GM19455 (cell line): Measurements from ENCODE around the gene FBN1.

ENCODE experiments used
- ATAC-seq: cut with Tn5 transposase; IDR thresholded peaks from one replicate; pipeline ENCODE4 v1.9.1; 2021; ENCODE audit not compliant: unreplicated experiment

FBN1 gene

DNA sequence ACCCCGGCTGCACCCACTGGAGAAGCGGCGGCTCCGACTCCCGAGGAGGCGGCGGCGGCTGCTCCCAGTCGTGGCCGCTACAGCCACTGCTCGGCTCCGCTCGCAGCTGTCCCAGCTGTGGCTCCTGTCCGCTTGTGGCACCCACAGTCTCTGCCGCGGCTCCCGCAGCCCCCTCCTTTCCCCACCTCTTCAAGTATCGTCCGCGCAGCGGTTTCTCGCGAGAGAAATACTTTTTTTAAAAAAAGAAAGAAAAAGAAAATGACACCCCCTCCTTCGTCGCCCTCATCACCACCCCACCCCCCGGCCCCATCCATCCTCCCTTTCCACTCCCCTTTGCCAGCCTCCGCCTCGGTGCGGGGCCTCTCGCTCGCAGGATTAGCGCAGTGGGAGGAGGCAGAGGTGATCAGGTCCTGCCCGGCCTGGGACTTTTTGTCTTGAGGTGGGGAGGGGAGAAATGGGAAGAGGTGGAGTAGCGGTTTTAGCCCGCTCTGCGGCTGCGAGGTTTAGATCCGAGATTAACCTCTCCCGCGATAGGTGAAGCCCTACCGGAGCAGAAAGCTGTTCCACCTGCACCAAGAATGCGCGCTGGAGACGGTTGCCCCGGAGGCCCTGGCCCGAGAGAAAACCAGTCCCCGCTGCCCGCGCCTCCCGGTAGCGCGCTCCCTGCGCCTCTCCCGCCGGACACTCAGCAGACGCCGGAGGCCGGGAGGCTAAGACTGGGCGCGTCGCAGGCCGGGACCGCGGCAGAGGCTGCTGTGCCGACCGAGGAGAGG is at the start of gene FBN1:
TSS of gene FBN1 (minus strand) at position 152 of the 773 bp plus-strand sequence. CDS start 940 bp downstream, outside the sequence.
- peak; percentile 64 for ATAC-seq

- no peak for ATAC-seq
Observed at GRCh38 chr15:48693484-48693883, 48.0 kb upstream of the FBN1 start.

DNA sequence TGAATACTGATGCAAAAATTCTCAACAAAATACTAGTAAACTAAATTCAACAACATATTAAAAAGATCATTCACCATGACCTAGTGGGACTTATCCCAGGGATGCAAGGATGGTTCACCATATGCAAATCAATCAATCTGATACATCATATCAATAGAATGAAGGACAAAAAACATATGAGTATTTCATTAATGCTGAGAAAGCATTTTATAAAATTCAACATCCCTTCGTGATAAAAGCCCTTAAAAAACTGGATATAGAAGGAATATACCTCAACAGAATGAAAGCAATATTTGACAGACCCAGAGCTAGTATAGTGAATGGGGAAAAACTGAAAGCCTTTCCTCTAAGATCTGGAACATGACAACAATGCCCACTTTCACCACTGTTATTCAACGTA is 43.0 kb upstream of the FBN1 start:
- ATAC-seq: no peak

- no peak for ATAC-seq
Observed at GRCh38 chr15:48683991-48684765, 38.7 kb upstream of the FBN1 start.

- no peak for ATAC-seq
Observed at GRCh38 chr15:48682942-48683651, 37.6 kb upstream of the FBN1 start.

DNA sequence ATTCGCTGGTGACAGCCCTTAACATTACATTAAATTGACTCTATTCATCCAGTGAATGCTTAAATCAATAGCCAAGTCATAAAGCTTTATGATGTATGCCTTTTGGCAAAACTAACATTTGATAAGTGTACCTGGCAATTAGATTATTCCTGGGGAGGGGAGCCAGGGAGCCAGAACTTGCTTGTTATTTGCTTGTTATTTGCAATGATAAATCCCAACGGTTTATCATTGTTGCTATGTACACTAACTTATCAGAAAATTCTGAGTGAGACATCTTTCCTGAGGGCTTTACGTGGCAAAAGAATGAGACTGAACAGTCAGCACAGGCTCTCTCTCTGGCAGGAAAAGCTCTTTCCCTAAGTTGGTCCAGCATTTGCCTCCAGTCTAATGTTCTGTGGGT is 35.8 kb upstream of the FBN1 start:
- ATAC-seq: no peak

DNA sequence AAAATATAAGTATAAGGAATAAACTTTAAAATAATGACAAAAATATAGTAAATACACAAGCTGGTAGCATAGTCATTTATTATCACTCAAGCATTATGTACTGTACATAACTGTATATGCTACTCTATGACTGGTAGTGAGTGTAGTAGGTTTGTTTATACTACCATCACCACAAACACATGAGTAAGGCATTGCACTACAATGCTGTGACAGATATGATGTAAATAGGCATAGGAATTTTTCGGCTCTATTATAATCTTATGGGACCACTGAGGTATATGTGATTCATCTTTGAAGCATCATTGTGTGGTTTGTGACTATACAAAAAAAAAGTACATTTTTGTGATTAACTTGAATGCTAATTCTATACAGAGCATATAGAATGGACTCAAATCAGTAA is 35.3 kb upstream of the FBN1 start:
- ATAC-seq: no peak

DNA sequence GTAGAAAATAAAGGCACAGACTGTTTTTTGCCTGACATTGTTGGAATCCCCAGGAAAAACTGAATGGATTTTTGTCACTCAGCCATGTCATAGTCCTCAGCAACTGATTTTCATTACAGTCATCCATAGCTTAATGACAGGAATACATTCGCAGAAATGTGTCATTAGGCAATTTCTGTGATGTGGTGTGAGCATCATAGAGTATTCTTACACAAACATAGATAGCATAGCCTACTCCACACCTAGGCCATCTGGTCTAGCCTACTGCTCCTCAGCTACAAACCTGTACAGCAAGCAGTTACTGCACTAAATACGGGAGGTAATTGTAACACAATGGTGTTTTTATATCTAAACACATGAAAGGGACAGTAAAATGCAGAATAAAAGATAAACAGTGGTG is 34.4 kb upstream of the FBN1 start:
- ATAC-seq: no peak

DNA sequence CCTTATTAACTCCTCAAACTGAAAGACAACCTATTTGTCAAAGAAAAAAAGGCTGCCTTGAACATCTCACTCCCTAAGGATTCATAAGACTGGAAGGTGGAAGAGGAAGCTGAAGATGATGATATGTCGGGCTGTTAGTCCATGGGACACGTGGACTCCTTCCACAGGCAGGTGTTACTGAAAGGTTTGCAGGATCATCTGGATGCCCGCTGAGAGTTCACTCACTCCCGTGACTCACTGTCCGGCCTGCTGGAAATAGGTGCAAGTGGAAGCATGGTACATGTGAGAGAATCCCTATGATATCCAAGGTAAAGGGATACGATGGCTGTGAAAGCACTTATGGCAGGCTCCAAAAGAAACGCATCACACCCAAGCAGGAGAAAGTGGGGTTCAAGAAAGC is 33.3 kb upstream of the FBN1 start:
- no peak for ATAC-seq

- no peak for ATAC-seq
Observed at GRCh38 chr15:48677821-48678220, 32.3 kb upstream of the FBN1 start.

DNA sequence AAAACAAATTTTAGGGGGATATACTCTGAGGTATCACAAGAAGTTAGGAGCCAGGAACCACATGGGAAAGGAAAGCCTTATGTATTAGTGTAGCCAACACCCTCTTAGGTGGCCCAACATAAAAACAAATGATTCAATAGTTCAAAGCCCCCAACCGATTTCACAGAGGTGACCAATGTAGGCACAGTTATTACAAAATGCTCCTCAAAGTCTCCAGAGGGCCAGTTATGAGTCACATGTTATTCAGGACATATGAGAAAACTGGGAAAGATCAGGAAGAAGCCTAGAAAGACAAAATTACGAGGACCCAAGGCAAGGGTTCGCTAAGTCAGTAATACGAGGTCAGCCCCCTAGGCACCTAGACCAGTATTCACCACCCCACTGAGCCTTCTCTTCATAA is 29.9 kb upstream of the FBN1 start:
- no peak for ATAC-seq

GRCh38 chr15:48674876-48675275 is 29.4 kb upstream of the FBN1 start:
- ATAC-seq: no peak

GRCh38 chr15:48672206-48672605 is 26.7 kb upstream of the FBN1 start:
- no peak for ATAC-seq

DNA sequence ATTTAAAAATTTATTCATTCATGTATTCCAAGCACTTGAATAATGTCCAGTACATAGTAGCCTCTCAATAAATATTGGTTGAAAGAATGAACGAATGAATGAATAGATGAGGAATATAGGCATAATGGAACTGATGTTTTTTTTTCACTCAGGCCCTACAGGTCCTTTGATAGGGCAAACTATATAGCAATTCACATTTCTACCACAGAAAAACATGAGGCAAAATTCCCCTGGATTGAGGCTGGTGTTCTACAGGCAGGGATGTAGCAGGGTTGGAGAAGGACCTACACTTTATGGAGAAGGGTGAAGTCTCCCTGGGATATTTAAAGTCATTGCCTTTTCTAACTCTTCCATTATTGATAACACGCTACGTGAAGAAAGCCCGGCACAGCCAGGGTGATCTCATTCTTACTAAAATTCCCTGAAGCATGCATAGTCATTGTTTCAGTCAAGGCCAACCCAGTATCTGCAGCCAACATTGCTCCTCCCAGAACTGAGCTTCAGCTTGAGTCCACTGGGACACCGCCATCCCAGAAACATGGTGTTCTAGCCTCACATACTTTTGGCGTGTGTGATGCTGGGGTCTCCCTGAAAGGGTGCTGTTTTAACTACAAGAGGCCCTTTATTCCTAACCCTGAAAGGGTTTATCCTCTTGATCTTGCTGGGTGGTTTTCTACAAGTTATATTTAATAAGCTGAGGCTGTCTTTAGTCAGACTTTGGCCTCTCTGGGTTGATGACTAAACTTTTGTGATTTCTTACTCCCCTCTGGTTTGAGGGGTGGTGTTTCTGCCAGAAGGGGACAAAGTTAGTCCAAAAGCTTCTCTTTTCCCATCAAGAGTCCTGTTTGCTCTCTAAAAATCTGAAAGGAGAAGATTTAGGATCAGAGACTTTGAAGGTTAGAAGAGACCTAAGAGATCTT is 25.9 kb upstream of the FBN1 start:
- no peak for ATAC-seq

GRCh38 chr15:48667701-48668100 is 22.2 kb upstream of the FBN1 start:
- no peak for ATAC-seq

GRCh38 chr15:48664436-48664835 is 18.9 kb upstream of the FBN1 start:
- ATAC-seq: no peak

GRCh38 chr15:48657950-48658591 is 12.6 kb upstream of the FBN1 start:
- no peak for ATAC-seq

DNA sequence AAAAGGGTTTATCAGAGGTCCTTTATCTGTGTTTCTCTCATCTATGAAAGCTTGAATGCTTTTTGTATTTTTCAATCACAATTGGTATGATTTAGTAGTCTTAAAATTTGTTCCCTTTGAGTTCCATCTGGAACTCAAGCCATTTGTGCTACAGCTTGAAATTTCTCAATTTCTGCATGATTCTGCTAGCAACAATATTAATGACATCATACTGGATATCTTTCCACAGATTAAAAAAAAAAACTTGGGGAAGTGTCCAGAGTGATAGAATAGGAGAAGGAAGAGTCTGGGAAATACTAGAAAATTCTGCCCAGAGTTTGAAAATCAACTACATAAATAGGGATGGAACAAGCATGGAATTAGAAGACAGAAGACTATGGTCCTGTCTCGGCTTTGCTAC is 9.3 kb upstream of the FBN1 start:
- no peak for ATAC-seq

DNA sequence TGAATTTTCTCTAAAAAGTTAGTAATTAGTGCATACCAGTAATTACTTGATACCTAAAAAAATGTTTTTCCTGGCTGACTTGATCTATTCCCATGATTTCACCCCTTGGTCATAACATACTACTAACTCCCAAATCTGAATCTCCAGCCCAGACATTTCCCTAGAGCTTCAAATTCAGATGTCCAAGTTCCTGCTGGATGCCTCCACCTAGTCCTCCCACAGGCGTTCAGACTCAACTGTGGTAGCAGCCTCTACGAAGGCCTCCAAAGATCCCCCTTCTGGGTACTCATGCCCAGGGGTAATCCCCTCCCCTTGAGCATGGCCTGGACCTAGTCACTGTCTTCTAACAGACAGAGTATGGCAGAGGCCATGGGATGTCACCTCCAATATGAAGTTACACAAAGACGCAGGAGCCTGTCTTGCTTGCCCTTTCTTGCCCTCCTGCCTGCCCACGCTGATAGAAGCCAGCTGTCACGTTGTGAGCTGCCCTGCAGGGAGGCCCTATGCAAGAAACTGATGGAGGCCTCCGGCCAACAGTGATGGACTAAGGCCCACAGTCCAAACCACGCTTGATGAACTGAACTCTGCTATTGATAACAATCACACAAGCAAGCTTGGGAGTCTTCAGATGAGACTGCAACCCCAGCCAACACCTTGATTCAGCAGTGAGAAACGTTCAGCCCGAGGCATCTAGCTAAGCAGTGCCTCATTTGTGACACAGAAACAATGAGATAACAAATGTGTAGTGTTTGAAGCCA is 8.6 kb upstream of the FBN1 start:
- ATAC-seq: no peak

DNA sequence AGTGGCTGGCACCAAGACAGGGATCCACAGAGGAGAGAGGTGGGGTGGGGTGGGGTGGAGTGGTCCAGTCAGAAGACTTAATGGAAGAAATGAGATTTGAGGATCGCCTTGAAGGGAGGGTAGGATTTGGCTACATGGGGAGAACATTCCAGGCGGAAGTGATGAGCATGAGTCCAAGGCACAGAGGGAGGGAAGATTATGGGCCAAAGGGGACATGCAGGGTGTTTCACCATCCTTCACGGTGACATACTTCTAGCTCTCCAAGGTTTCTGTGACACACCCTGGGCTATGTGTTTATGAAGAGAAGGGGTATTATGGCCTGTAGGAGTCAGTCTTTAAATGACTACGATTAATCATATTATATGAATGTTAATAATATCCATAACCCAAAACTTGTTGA is 7.7 kb upstream of the FBN1 start:
- ATAC-seq: no peak
